ENCODE data around the gene IARS1. TPM values are rescaled to one million over a fixed set of nuclear protein-coding genes. Genes with fewer than 3 reads are reported as not detected.

The IARS1 gene
- total and polyA plus RNA-seq, 7 experiments from 2014 or later: 48.5 to 145 (median 66.7) TPM

DNA sequence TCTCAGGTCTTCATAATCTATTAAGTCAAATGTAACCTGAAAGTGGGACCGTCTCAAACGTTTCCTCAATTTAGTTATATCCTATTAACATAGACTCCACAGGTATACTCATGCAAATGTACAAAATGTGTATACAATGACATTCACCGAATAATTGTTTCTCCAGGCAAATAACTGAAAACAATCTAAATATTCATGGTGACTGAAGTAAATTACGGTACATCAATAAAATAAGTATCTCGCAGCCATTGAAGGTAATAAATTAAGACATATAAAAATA is 482 bp downstream of the IARS1 start:
- POLR2A ChIA-PET: interaction anchor here (1.1 to 1.7 kb wide), 2 partner anchors 9 to 32 kb away, joined by 6 to 17 read pairs; partner anchors contain the start of genes CENPP and NOL8
- Mint-ChIP-seq H3K4me1 (peaks cover 21 to 74% (median 64%) of the 10 kb centered on the region in 7 donors), H3K36me3 (peaks cover 9 to 26% (median 24%) of the 10 kb centered on the region in 5 donors), H3K4me3 (peak overlapping the region; percentile 85 to 99 (median 98)), H3K9me3 (peaks cover 0 to 4% (median 0%) of the 10 kb centered on the region in 11 donors), H3K27ac (peak overlapping the region; percentile 74 to 100 (median 98)), H3K27me3 (no peaks in the 10 kb centered on the region)
- peaks cover 17 to 33% of the 10 kb centered on the region in 2 donors for H3K4me1 ChIP-seq (ENCODE audit: control insufficient read depth in 2 of 2, insufficient read depth in 2 of 2, low read length in 2 of 2)
- peak overlapping the region; percentile 77 for H3K27ac ChIP-seq (ENCODE audit: low read depth, low read length)
- CTCF ChIA-PET: interaction anchor here (0.7 kb wide), 1 partner anchor 62 kb away, joined by 3 read pairs; no protein-coding TSS in a partner anchor
- DNase-seq (no peak), ATAC-seq (no peak)
- H3K4me3 ChIP-seq (ENCODE audit: low read length): peak overlapping the region; percentile 61
- intact Hi-C loops (cut with micrococcal nuclease): loop anchor here (1.0 to 10.0 kb wide), 10 partner anchors 32 to 1159 kb away; partner anchors contain the start of genes CENPP (in 2 of the 2), IPPK (in 2 of the 2), NOL8 (in 2 of the 2) and SPTLC1 (in 2 of the 2)
- H3K36me3 ChIP-seq (ENCODE audit: control insufficient read depth in 2 of 3, insufficient read depth in 3 of 3, low read length in 3 of 3): peaks cover 0 to 14% (median 3%) of the 10 kb centered on the region in 3 experiments
- no peaks in the 10 kb centered on the region for H3K27me3 ChIP-seq (ENCODE audit: control insufficient read depth in 2 of 2, insufficient read depth in 2 of 2, low read length in 2 of 2)
- no peaks in the 10 kb centered on the region for H3K9me3 ChIP-seq (ENCODE audit: control insufficient read depth in 2 of 3, low read length in 3 of 3)

DNA sequence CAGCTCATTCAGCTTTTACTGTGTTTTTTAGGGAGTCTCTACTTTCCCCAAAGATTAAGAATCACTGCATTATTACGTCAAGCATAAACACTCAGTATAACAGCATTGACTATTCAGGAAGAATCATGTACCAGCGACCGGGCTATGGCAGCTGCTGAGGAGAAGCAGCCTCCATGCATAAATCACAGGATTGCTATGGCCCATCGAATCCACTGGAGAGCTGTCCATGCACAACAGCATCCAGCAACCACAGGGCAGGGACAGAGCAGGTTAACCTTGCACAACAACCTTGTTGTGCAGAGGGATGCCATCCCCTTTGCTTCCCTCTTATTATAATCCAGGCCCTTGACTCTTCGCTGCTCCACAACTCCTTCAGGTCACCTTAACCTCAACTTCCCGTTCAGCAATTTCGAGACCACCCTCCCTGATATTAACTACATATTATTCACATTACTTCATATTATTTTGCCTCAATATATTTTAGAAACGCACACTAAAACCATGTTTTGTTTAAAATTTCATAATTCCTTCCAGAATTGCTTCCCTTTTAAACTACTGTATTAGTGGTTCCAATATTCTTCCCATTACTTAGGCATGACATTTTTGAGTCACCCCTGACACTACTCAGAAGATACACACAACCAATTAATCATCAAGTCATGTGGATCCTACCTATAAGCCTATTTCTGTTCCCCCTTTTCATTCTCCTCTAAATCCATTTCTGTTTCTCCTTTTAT is 991 bp downstream of the IARS1 start:
- no peaks in the 10 kb centered on the region for H3K27me3 ChIP-seq (ENCODE audit: control insufficient read depth in 2 of 2, insufficient read depth in 2 of 2, low read length in 2 of 2)
- ChIA-PET CTCF (interaction anchor here (0.7 kb wide), 1 partner anchor 62 kb away, joined by 3 read pairs; no protein-coding TSS in a partner anchor), POLR2A (interaction anchor here (0.6 to 1.7 kb wide), 4 partner anchors 9 to 573 kb away, joined by 4 to 17 read pairs (median 5); partner anchors contain the start of genes CENPP and NOL8)
- peak overlapping the region; percentile 61 for H3K4me3 ChIP-seq (ENCODE audit: low read length)
- ATAC-seq (no peak), DNase-seq (no peak)
- peak overlapping the region; percentile 77 for H3K27ac ChIP-seq (ENCODE audit: low read depth, low read length)
- Mint-ChIP-seq H3K9me3 (peaks cover 0 to 4% (median 0%) of the 10 kb centered on the region in 11 donors), H3K4me1 (peaks cover 20 to 79% (median 67%) of the 10 kb centered on the region in 7 donors), H3K27me3 (no peaks in the 10 kb centered on the region), H3K4me3 (peak overlapping the region; percentile 85 to 99 (median 98)), H3K27ac (peak overlapping the region; percentile 74 to 100 (median 98)), H3K36me3 (peaks cover 9 to 30% (median 22%) of the 10 kb centered on the region in 5 donors)
- no peaks in the 10 kb centered on the region for H3K9me3 ChIP-seq (ENCODE audit: control insufficient read depth in 2 of 3, low read length in 3 of 3)
- H3K4me1 ChIP-seq (ENCODE audit: control insufficient read depth in 2 of 2, insufficient read depth in 2 of 2, low read length in 2 of 2): peaks cover 17 to 33% of the 10 kb centered on the region in 2 donors
- intact Hi-C loops (cut with micrococcal nuclease): loop anchor here (1.0 to 10.0 kb wide), 10 partner anchors 33 to 1160 kb away; partner anchors contain the start of genes CENPP (in 2 of the 2), IPPK (in 2 of the 2), NOL8 (in 2 of the 2) and SPTLC1 (in 2 of the 2)
- peaks cover 0 to 14% (median 3%) of the 10 kb centered on the region in 3 experiments for H3K36me3 ChIP-seq (ENCODE audit: control insufficient read depth in 2 of 3, insufficient read depth in 3 of 3, low read length in 3 of 3)

DNA sequence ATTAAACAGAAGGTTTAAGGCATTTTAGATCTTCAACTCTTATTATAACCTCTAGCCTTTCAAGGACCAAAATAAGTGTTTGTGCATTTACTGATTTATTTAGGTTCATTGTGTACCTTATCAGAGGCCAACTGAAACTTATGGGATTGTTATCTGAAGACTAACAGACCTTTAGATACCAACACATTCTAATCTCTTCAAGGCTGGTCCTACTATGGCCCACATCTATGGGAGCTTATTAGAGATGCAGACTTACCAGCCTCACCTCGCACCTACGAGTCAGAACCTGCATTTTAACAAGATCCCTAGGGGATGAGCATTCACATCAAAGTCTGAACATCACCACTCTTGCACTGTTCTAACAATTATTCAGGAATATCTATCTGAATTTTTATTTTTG is 1.9 kb downstream of the IARS1 start:
- H3K9me3 Mint-ChIP-seq: peaks cover 0 to 4% (median 0%) of the 10 kb centered on the region in 11 donors
- H3K4me1 Mint-ChIP-seq: peaks cover 20 to 77% (median 63%) of the 10 kb centered on the region in 7 donors
- H3K4me3 Mint-ChIP-seq: peak overlapping the region in 7 of 10 donors; percentile 4 to 96 (median 55)
- no peak overlapping the region for H3K27ac ChIP-seq (ENCODE audit: low read depth, low read length)
- H3K27me3 Mint-ChIP-seq: no peaks in the 10 kb centered on the region
- H3K9me3 ChIP-seq (ENCODE audit: control insufficient read depth in 2 of 3, low read length in 3 of 3): no peaks in the 10 kb centered on the region
- DNase-seq (no peak), ATAC-seq (no peak)
- H3K4me3 ChIP-seq (ENCODE audit: low read length): no peak overlapping the region
- peaks cover 0 to 19% (median 0%) of the 10 kb centered on the region in 3 experiments for H3K36me3 ChIP-seq (ENCODE audit: control insufficient read depth in 2 of 3, insufficient read depth in 3 of 3, low read length in 3 of 3)
- ChIA-PET POLR2A (interaction anchor here (0.5 to 1.7 kb wide), 5 partner anchors 10 to 1031 kb away, joined by 3 to 17 read pairs (median 4); no protein-coding TSS in a partner anchor), CTCF (interaction anchor here (0.6 kb wide), 1 partner anchor 147 kb away, joined by 4 read pairs; no protein-coding TSS in a partner anchor)
- no peaks in the 10 kb centered on the region for H3K27me3 ChIP-seq (ENCODE audit: control insufficient read depth in 2 of 2, insufficient read depth in 2 of 2, low read length in 2 of 2)
- intact Hi-C loops (cut with micrococcal nuclease): loop anchor here (5.0 to 10.0 kb wide), 5 partner anchors 149 to 1161 kb away; partner anchors contain the start of genes FAM120A (in 1 of the 2), FAM120AOS (in 1 of the 2), SPTLC1 (in 1 of the 2) and ZNF484 (in 1 of the 2)
- peaks cover 5 to 28% (median 16%) of the 10 kb centered on the region in 5 donors for H3K36me3 Mint-ChIP-seq
- peaks cover 17 to 33% of the 10 kb centered on the region in 2 donors for H3K4me1 ChIP-seq (ENCODE audit: control insufficient read depth in 2 of 2, insufficient read depth in 2 of 2, low read length in 2 of 2)
- H3K27ac Mint-ChIP-seq: peak overlapping the region in 3 of 9 donors; percentile 13 to 98 (median 44)

DNA sequence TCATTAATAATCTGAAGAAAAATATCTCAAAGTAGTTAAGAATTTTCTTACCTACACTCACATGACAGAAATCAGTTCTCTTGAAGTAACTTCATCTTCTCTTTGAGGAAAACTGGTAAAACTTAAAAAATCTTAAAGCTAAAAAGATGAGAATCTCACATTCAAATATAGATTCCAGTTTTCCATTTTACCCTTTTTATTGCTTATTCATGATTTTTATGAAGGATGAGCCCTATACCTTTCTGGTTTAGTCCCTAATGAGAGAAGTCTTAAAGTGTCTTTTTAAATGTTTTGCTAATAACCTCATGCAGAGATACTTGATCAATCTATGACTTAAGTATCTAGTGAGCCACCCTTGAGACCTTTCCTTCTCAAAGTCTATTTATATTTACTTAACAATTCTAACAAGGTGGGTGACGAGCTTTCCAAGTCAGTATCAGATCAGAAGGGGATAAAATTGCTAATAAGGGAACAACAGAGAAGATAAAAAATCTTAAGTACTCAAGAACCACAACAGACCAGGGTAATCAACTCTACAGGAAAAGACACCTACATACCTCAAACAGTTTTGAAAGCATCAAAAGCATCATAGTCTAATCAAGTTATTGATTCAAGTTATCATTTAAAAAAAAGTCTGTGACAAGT is 2.6 kb downstream of the IARS1 start:
- Mint-ChIP-seq H3K27me3 (no peaks in the 10 kb centered on the region), H3K4me1 (peaks cover 20 to 73% (median 60%) of the 10 kb centered on the region in 7 donors), H3K4me3 (peak overlapping the region in 9 of 10 donors; percentile 21 to 94 (median 46)), H3K27ac (peak overlapping the region in 7 of 9 donors; percentile 44 to 78 (median 49)), H3K36me3 (peaks cover 5 to 28% (median 16%) of the 10 kb centered on the region in 5 donors), H3K9me3 (peaks cover 0 to 4% (median 0%) of the 10 kb centered on the region in 11 donors)
- ChIA-PET CTCF (no interaction called here), POLR2A (interaction anchor here (0.5 to 1.3 kb wide), 2 partner anchors 34 to 485 kb away, joined by 3 to 4 read pairs; no protein-coding TSS in a partner anchor)
- Histone ChIP-seq H3K4me3 (ENCODE audit: low read length) (no peak overlapping the region), H3K9me3 (ENCODE audit: control insufficient read depth in 2 of 3, low read length in 3 of 3) (no peaks in the 10 kb centered on the region), H3K27me3 (ENCODE audit: control insufficient read depth in 2 of 2, insufficient read depth in 2 of 2, low read length in 2 of 2) (no peaks in the 10 kb centered on the region), H3K36me3 (ENCODE audit: control insufficient read depth in 2 of 3, insufficient read depth in 3 of 3, low read length in 3 of 3) (peaks cover 0 to 24% (median 3%) of the 10 kb centered on the region in 3 experiments), H3K4me1 (ENCODE audit: control insufficient read depth in 2 of 2, insufficient read depth in 2 of 2, low read length in 2 of 2) (peaks cover 17 to 31% of the 10 kb centered on the region in 2 donors), H3K27ac (ENCODE audit: low read depth, low read length) (no peak overlapping the region)
- DNase-seq (no peak), ATAC-seq (no peak)
- intact Hi-C loops (cut with micrococcal nuclease): loop anchor here (5.0 to 10.0 kb wide), 5 partner anchors 149 to 1161 kb away; partner anchors contain the start of genes FAM120A (in 1 of the 2), FAM120AOS (in 1 of the 2), SPTLC1 (in 1 of the 2) and ZNF484 (in 1 of the 2)

DNA sequence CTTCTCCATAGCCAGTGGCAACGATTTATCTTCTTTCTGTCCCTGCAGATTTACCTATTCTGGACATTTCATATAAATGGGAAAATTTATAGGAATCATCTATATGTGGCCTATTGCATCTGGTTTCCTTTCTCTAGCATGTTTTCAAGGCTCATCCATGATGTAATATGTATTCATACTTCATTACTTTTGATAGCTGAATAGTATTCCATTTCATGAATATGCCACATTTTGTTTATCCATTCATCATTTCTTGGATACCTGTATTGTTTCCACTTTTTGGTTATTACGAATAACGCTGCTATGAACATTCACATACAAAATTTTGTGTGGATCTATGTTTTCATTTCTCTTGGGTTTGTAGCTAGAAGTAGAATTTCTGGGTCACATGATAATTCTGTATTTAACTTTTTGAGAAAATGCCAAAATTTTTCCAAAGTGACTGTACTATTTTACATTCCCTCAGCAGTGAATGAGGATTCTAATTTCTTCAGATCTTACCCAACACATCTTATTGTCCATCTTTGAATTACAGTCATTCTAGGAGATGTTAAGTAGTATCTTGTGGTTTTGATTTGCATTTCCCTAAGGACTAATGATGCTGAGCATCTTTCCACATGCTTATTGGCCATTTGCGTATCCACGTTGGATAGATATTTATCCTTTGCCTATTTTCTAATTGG is 3.6 kb downstream of the IARS1 start:
- no peak overlapping the region for H3K4me3 ChIP-seq (ENCODE audit: low read length)
- H3K9me3 Mint-ChIP-seq: peaks cover 0 to 4% (median 0%) of the 10 kb centered on the region in 11 donors
- no peak overlapping the region for H3K27ac ChIP-seq (ENCODE audit: low read depth, low read length)
- peak overlapping the region in 1 of 9 donors; percentile 51 for H3K27ac Mint-ChIP-seq
- ChIA-PET CTCF (no interaction called here), POLR2A (interaction anchor here (0.6 to 2.2 kb wide), 2 partner anchors 13 to 18 kb away, joined by 4 to 7 read pairs; no protein-coding TSS in a partner anchor)
- H3K9me3 ChIP-seq (ENCODE audit: control insufficient read depth in 2 of 3, low read length in 3 of 3): no peaks in the 10 kb centered on the region
- no peaks in the 10 kb centered on the region for H3K27me3 ChIP-seq (ENCODE audit: control insufficient read depth in 2 of 2, insufficient read depth in 2 of 2, low read length in 2 of 2)
- no peaks in the 10 kb centered on the region for H3K27me3 Mint-ChIP-seq
- no peak overlapping the region for H3K4me3 Mint-ChIP-seq
- no peak for ATAC-seq
- intact Hi-C loops (cut with micrococcal nuclease): loop anchor here (5.0 to 10.0 kb wide), 5 partner anchors 148 to 1162 kb away; partner anchors contain the start of genes FAM120A (in 1 of the 2), FAM120AOS (in 1 of the 2), SPTLC1 (in 1 of the 2) and ZNF484 (in 1 of the 2)
- peaks cover 9 to 34% (median 23%) of the 10 kb centered on the region in 5 donors for H3K36me3 Mint-ChIP-seq
- no peak for DNase-seq
- peaks cover 9 to 34% (median 12%) of the 10 kb centered on the region in 3 experiments for H3K36me3 ChIP-seq (ENCODE audit: control insufficient read depth in 2 of 3, insufficient read depth in 3 of 3, low read length in 3 of 3)
- H3K4me1 Mint-ChIP-seq: peaks cover 17 to 64% (median 51%) of the 10 kb centered on the region in 7 donors
- H3K4me1 ChIP-seq (ENCODE audit: control insufficient read depth in 2 of 2, insufficient read depth in 2 of 2, low read length in 2 of 2): peaks cover 17 to 29% of the 10 kb centered on the region in 2 donors
